ENCODE results near the gene ZNF439.
"Not testable (repeated sequence)": the region's sequence is repeated elsewhere in the genome, so short reads cannot be mapped to it uniquely, and the experiment has no call there.

Gene ZNF439

GRCh38 chr19:11848594-11849469, at the start of gene ZNF439:
ZNF439 (plus strand) TSS chr19:11848726; CDS start chr19:11848868, 142 bp downstream.
- DNase-seq = peak; percentile 90

GRCh38 chr19:11806354-11807098, 42.0 kb upstream of the ZNF439 start:
- no peak for DNase-seq

- no peak for DNase-seq
Measured at GRCh38 chr19:11807099-11807380, 41.5 kb upstream of the ZNF439 start.

GRCh38 chr19:11813703-11814028, 34.9 kb upstream of the ZNF439 start:
- DNase-seq = no peak

GRCh38 chr19:11814029-11814699, 34.4 kb upstream of the ZNF439 start, which contains the start of gene ZNF440:
ZNF440 (plus strand) TSS chr19:11814273; CDS start chr19:11814448, 175 bp downstream.
- peak; percentile 97 for DNase-seq

GRCh38 chr19:11814700-11815035, 33.9 kb upstream of the ZNF439 start:
- no peak for DNase-seq

- no peak for DNase-seq
Measured at GRCh38 chr19:11821474-11822109, 26.9 kb upstream of the ZNF439 start.

- DNase-seq = not testable (repeated sequence)
Measured at GRCh38 chr19:11828957-11829876, 19.3 kb upstream of the ZNF439 start.

- DNase-seq = no peak
Measured at GRCh38 chr19:11832253-11832912, 16.1 kb upstream of the ZNF439 start.

GRCh38 chr19:11833541-11833940, 15.0 kb upstream of the ZNF439 start:
- DNase-seq = no peak

GRCh38 chr19:11835626-11836066, 12.9 kb upstream of the ZNF439 start:
- DNase-seq = not testable (repeated sequence)

GRCh38 chr19:11843722-11844121, 4.8 kb upstream of the ZNF439 start:
- DNase-seq = no peak

- not testable (repeated sequence) for DNase-seq
Measured at GRCh38 chr19:11847615-11848014, 911 bp upstream of the ZNF439 start.

GRCh38 chr19:11848200-11848593, 329 bp upstream of the ZNF439 start:
- no peak for DNase-seq

GRCh38 chr19:11850289-11850688, 1.8 kb downstream of the ZNF439 start:
- DNase-seq = not testable (repeated sequence)

- DNase-seq = no peak
Measured at GRCh38 chr19:11853358-11853757, 4.8 kb downstream of the ZNF439 start.

- DNase-seq = no peak
Measured at GRCh38 chr19:11856596-11857250, 8.2 kb downstream of the ZNF439 start.

GRCh38 chr19:11860721-11861120, 12.2 kb downstream of the ZNF439 start:
- DNase-seq = no peak

- DNase-seq = no peak
Measured at GRCh38 chr19:11861301-11861700, 12.8 kb downstream of the ZNF439 start.

- not testable (repeated sequence) for DNase-seq
Measured at GRCh38 chr19:11867766-11868165, 19.2 kb downstream of the ZNF439 start.

- DNase-seq = no peak
Measured at GRCh38 chr19:11868188-11868587, 19.7 kb downstream of the ZNF439 start.
